ENCODE results near the gene PAK4. TPM values are rescaled to one million over a fixed set of nuclear protein-coding genes. Genes with fewer than 3 reads are reported as not detected.

Gene PAK4
- total and polyA plus RNA-seq, 2 of the 8 experiments (the other 6 are each of a cell fraction or from before 2014, with no cell fraction given), result 50.7 to 64.4 TPM

- Histone ChIP-seq H3K4me3 (ENCODE audit: extremely low read depth in 1 of 4, insufficient read depth in 2 of 4, low read depth in 3 of 4, low read length in 4 of 4) (no peak overlapping the region), H2BK12ac (ENCODE audit: low read depth, low read length) (no peak overlapping the region), H3K18ac (ENCODE audit: extremely low read depth, low read length) (no peak overlapping the region), H2BK15ac (ENCODE audit: low read length) (no peak overlapping the region), H2BK5ac (ENCODE audit: low read depth, low read length) (no peak overlapping the region), H3K79me1 (ENCODE audit: low read depth, low read length) (peaks cover 15% of the 10 kb centered on the region), H3K27me3 (replicated peaks in 1 of 4; ENCODE audit: control insufficient read depth in 3 of 4, extremely low read depth in 1 of 4, insufficient read depth in 3 of 4, low read length in 3 of 4) (no peaks in the 10 kb centered on the region), H3K23ac (ENCODE audit: insufficient read length) (no peak overlapping the region), H3K36me3 (ENCODE audit: control insufficient read depth in 2 of 4, insufficient read depth in 4 of 4, low read length in 3 of 4) (peaks cover 0 to 5% (median 0%) of the 10 kb centered on the region in 4 experiments; a peak in 2 of 8 replicates), H2BK20ac (ENCODE audit: low read length) (no peak overlapping the region), H3K4me1 (replicated peaks in 1 of 4; ENCODE audit: control insufficient read depth in 3 of 4, insufficient read depth in 4 of 4, low read length in 3 of 4) (peaks cover 8 to 40% (median 23%) of the 10 kb centered on the region in 4 experiments), H4K5ac (ENCODE audit: insufficient read length, low read depth, low read length) (no peak overlapping the region), H3K79me2 (ENCODE audit: control insufficient read depth in 1 of 2, insufficient read depth in 2 of 2, low read length in 2 of 2) (peaks cover 3 to 46% of the 10 kb centered on the region in 2 experiments; a peak in 3 of 4 replicates), H4K91ac (replicated peaks; ENCODE audit: insufficient read length, low read length) (no peak overlapping the region), H3K9ac (replicated peaks in 1 of 4; ENCODE audit: extremely low read depth in 1 of 4, low read depth in 3 of 4, low read length in 3 of 4) (no peak overlapping the region), H3K56ac (replicated peaks; ENCODE audit: insufficient read length, low read depth, low read length) (no peak overlapping the region), H3K14ac (ENCODE audit: insufficient read length) (no peak overlapping the region), H2BK120ac (replicated peaks; ENCODE audit: low read depth, low read length) (no peak overlapping the region), H2AK5ac (ENCODE audit: low read depth, low read length) (no peak overlapping the region), H3K4me2 (ENCODE audit: insufficient read depth in 1 of 2, low read depth in 2 of 2, low read length in 2 of 2) (no peak overlapping the region), H4K8ac (ENCODE audit: extremely low read depth, insufficient read depth, low read length) (no peak overlapping the region), H3K4ac (replicated peaks; ENCODE audit: insufficient read length, low read depth, low read length) (no peak overlapping the region), H2AFZ (ENCODE audit: low read length) (no peak overlapping the region), H3K9me3 (ENCODE audit: insufficient read depth in 2 of 2, low read depth in 1 of 2, low read length in 1 of 2) (no peaks in the 10 kb centered on the region), H4K20me1 (replicated peaks in 1 of 2; ENCODE audit: control insufficient read depth in 1 of 2, insufficient read depth in 2 of 2, low read length in 2 of 2) (peaks cover 8 to 25% of the 10 kb centered on the region in 2 experiments), H3K27ac (ENCODE audit: low read depth, low read length) (no peak overlapping the region), H3K23me2 (ENCODE audit: low read depth, low read length) (no peaks in the 10 kb centered on the region)
- DNase-seq (ENCODE audit: low read depth in 1 of 2, low spot score in 2 of 2), result no peak
- 84% methylated on average over 10 of the region's 10 CpGs; no CpG with 5 or more reads in 1 of the 2 experiments for WGBS, 2 experiments (ENCODE audit: extremely low coverage in 1 of 2, insufficient coverage in 1 of 2, insufficient read length in 1 of 2, insufficient replicate concordance in 2 of 2, low coverage in 1 of 2, low lambda C conversion rate in 2 of 2, missing lambda C conversion rate in 1 of 2)
- ChIA-PET POLR2A (ENCODE audit: partially characterized antibody) (interaction anchor here (0.7 to 2.9 kb wide), 4 partner anchors 10 to 53 kb away, joined by 3 to 9 read pairs (median 3); no protein-coding TSS in a partner anchor), CTCF (ENCODE audit: partially characterized antibody) (interaction anchor here (0.6 to 5.8 kb wide), 8 partner anchors 10 to 47 kb away, joined by 3 to 27 read pairs (median 4); no protein-coding TSS in a partner anchor)
- no peak for TF ChIP-seq POLR2A (IDR thresholded peaks at IDR 0.05; ENCODE audit: control extremely low read depth in 1 of 2, low read depth in 2 of 2, low read length in 2 of 2)
- TF ChIP-seq JUND (IDR thresholded peaks at IDR 0.05; ENCODE audit: low read length), result no peak
- TF ChIP-seq RFX5 (IDR thresholded peaks at IDR 0.05; ENCODE audit: borderline replicate concordance, low read depth, low read length), result no peak
- TF ChIP-seq FOSL1 (IDR thresholded peaks at IDR 0.05; ENCODE audit: insufficient read depth, low read depth, low read length), result no peak
- no peak for TF ChIP-seq CTCF (IDR thresholded peaks at IDR 0.05; ENCODE audit: control extremely low read depth in 1 of 3, insufficient read depth in 1 of 3, low read depth in 1 of 3, low read length in 3 of 3)
- no peak for TF ChIP-seq ASH2L (IDR thresholded peaks at IDR 0.05; ENCODE audit: low read length)
- TF ChIP-seq TBP (IDR thresholded peaks at IDR 0.05; ENCODE audit: low read depth, low read length), result no peak
- no peak for TF ChIP-seq POU5F1 (IDR thresholded peaks at IDR 0.05; ENCODE audit: low read depth, low read length)
- no peak for TF ChIP-seq TAF1 (IDR thresholded peaks at IDR 0.05; ENCODE audit: low read depth, low read length)
- FAIRE-seq, result no peak
These were observed 26.5 kb downstream of the PAK4 start for GRCh38 chr19:39152066-39152465.
